GM21786 (cell line): ENCODE data around the gene GIMD1.
A peak's percentile ranks its signal among the peaks of the same experiment; 100 is the strongest.

ENCODE experiments used
- ATAC-seq: cut with Tn5 transposase; IDR thresholded peaks from one replicate; pipeline ENCODE4 v1.9.1; 2021; ENCODE audit not compliant: unreplicated experiment

Gene GIMD1

GRCh38 chr4:106315968-106316772 is 52.4 kb downstream of the GIMD1 start, which contains the start of the genes AIMP1 and TBCK:
AIMP1 (plus strand) TSS chr4:106316550; CDS start chr4:106325010, 8,460 bp downstream.
TBCK (minus strand) TSS chr4:106316209; CDS start chr4:106308960, 7,249 bp downstream.
- ATAC-seq = peak; percentile 81

GRCh38 chr4:106315476-106315967 is 53.1 kb downstream of the GIMD1 start:
- peak; percentile 23 for ATAC-seq

- no peak for ATAC-seq
Observed at GRCh38 chr4:106314960-106315359, 53.6 kb downstream of the GIMD1 start.

GRCh38 chr4:106312997-106313522 is 55.5 kb downstream of the GIMD1 start:
- no peak for ATAC-seq

- ATAC-seq = no peak
Observed at GRCh38 chr4:106312377-106312776, 56.2 kb downstream of the GIMD1 start.
